NCI-H2227 (cell line): ENCODE results near the gene SPATA45.
"Not testable (repeated sequence)": the region's sequence is repeated elsewhere in the genome, so short reads cannot be mapped to it uniquely, and the experiment has no call there.

ENCODE experiments used
- DNase-seq: peaks from one replicate; lab custom pipeline; 2025; ENCODE audit not compliant: unreplicated experiment; lab: John Stamatoyannopoulos, UW

Gene SPATA45

GRCh38 chr1:212833211-212834207 is 13.9 kb downstream of the SPATA45 start:
- not testable (repeated sequence) for DNase-seq

DNA sequence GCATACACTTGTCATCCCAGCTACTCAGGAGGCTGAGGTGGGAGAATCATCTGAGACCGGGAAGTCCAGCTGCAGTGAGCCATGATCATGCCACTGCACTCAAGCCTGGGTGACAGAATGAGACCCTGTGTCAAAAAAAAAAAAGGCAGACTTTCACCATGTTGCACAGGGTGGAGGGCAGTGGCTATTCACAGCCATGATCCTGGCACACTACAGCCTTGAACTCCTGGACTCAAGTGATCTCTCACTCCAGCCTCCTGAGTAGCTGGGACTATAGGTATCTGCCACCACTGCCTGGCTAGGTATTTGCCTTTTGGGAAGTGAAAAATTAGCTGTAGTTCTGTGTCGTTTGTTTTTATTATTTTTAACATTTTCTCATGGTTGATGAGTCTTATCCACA is 19.1 kb downstream of the SPATA45 start:
- DNase-seq = no peak

- no peak for DNase-seq
Observed at GRCh38 chr1:212827831-212828278, 19.6 kb downstream of the SPATA45 start.

GRCh38 chr1:212827171-212827776 is 20.2 kb downstream of the SPATA45 start:
- no peak for DNase-seq

GRCh38 chr1:212825798-212826452 is 21.5 kb downstream of the SPATA45 start:
- DNase-seq = no peak

DNA sequence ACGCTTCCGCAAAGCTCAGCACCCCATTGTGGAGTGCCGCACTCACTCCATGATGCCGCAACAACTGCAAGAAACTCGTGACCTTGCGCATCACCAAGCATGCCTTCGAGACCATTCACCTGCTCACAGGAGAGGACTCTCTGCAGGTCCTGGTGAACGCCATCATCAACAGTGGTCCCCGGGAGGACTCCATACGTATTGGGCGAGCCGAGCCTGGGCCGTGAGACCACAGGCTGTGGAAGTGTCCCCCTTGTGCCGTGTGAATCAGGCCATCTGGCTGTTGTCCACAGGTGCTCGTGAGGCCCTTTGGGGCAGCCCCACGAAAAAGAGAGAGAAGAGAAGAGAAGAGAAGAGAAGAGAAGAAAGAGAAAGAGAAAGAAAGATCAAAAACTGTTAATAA is 23.2 kb downstream of the SPATA45 start:
- no peak for DNase-seq

- no peak for DNase-seq
Observed at GRCh38 chr1:212822956-212823355, 24.5 kb downstream of the SPATA45 start.

DNA sequence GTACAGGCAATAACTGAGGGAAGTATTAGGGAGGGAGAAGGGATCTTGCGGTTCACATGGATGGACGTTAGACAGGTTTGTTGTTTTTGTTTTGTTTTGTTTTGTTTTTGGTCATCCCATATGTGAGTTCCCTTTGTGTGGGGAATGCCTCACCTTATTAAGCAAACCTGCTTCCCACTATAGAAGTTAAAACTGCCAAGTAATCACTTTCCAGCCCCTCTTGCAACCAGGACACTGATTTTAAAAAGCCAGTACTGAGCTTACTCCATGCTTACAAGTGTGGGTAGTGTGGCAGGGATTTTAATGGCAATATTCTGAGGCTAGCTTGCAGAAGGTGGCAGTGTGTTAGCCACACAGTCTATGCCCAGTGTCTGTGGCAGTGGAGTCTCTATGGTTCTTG is 26.5 kb downstream of the SPATA45 start:
- DNase-seq = no peak

DNA sequence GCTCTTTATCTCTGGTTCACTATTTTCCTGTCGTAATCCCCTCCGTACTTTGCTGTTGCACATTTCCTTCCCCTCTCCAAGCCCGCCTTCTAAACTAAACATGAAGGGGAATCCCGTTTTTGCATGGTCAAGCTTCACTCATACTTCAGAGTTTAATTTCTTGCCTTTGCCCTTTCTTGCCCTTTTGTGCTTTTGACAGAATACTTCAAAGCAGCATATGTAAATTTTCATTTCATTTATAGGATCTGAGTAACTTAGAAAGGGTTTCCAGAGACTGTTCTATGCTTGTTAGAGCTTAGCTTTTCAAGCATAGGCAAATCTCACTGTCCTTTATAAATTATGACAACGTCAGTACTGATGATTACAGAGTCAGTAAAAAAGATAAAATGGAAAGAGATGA is 27.7 kb downstream of the SPATA45 start:
- DNase-seq = no peak

GRCh38 chr1:212816567-212817278 is 30.7 kb downstream of the SPATA45 start:
- DNase-seq = no peak

DNA sequence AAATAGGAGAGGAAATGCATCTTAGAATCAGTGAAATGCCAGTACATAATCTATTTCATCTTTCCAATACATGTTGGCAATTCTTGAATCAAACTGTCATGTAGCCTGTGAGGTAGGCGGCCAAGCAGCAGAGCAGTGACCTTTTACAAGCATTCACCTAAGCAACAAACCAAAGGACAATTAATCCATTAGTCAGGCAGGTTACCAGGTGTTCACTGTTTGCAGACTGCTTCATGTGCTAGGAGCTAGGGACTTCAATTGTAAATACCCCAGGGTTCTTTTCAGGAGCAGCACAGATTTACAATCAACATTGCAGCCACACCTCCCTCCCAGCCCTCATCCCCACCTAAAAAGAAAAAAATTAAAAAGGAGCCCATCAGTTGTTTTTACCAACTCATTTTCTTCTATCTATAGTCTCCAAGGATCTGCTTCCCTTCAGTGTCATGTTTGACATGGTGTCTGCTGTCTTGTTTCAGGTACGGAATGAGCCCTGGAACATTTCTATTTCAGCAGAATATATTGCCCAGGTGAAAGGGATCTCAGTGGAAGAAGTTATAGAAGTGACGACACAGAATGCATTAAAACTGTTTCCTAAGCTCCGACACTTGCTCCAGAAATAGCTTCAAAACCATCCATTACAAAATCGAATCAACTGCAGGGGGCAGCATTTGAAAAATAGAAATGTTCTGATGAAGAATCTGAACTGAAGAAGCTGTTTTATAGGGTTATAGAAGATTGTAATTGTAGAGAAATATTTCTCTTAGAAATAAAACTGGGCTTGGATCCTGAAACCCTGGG is 32.7 kb downstream of the SPATA45 start:
- peak; percentile 23 for DNase-seq

- DNase-seq = no peak
Observed at GRCh38 chr1:212805767-212806166, 41.7 kb downstream of the SPATA45 start.

DNA sequence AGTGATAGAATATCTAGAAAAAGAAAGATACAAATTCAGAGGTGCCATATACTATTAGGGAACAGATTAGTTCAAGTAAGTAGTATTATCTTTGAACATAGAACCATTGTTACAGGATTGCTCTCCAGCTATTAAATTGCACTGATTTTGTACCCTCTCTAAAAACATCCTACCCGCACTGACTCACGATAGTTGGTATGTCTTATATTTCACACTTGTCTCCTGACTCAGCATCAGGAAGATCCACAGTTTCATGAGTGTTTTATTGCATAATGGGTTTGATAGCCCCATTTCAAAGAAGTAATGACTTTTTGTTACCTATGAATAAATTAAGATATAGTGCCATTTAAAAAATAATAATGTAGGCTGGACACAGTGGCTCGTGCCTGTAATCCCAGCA is 49.8 kb downstream of the SPATA45 start:
- DNase-seq = no peak

GRCh38 chr1:212794561-212795014 is 52.9 kb downstream of the SPATA45 start:
- no peak for DNase-seq

DNA sequence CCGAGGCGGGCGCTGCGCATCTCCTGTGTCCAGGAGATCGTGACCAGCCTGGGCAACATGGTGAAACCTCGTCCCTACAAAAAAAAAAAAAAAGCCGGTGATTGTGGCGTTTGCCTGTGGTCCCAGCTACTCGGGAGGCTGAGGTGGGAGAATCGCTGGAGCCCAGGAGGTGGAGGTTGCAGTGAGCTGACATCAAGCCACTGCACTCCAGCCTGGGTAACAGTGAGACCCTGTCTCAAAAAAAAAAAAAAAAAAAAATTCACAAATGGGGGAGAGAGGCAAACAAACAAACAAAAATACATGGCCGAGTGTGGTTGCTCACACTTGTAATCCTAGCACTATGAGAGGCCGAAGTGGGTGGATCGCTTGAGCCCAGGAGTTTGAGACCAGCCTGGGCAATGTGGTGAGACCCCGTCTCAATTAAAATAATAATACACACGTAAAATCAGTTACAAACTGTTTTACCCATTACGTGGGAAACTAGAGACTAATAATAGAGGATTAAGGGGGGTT is 55.0 kb downstream of the SPATA45 start:
- no peak for DNase-seq

- peak; percentile 98 for DNase-seq
Observed at GRCh38 chr1:212791676-212792395, 55.6 kb downstream of the SPATA45 start, which contains the start of the genes NSL1 and TATDN3. TSS of gene NSL1 (minus strand) at chr1:212791777. CDS start at chr1:212791763, 14 bp downstream. TSS of gene TATDN3 (plus strand) at chr1:212791894. CDS start at chr1:212791922, 28 bp downstream.

DNA sequence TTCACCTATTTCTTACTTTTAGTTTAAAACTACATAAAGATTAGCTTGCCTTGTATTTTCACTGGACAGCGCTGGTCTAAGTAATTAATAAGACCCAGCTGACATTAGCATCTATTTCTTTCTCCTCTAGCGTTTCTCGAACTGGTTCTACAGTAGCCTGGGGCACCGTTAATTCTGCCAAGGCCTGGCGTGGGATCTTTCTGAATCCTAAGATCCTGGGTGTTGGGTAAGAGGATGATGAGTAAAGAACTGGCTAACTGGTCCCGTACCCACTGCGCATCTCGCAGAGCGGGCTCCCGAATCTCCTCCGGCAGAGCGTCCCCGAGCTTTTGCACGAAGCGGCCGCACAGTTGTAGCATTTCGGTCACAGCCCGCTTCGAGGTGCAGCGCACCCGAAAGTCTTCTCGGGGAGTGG is 56.2 kb downstream of the SPATA45 start:
- DNase-seq = no peak

GRCh38 chr1:212785871-212786270 is 61.6 kb downstream of the SPATA45 start:
- DNase-seq = no peak

DNA sequence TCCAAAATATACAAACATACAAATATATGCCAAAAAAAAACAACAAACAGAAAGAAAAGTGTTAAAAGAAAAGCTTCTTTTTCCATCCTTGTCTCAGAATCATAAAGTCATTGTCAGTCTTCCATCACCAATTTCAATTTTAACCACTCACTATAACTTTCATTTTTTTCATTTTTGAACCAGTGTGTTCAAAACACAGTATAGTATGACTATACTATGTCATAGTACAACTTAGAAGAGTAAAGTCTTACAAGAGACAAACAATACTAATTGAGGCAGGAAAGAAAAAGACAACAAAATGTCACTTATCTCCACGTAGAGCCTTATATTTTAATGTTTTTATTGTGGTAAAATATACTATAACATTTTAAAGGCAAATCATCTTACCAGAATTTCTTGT is 63.5 kb downstream of the SPATA45 start:
- DNase-seq = no peak
